H1 (cell line): ENCODE measurements around the gene SLC8A1.

Experiments used
- CTCF ChIP-seq, 3 experiments: IDR thresholded peaks; 1 replicate in 2 of 3; 2 replicates in 1 of 3; pipeline versions ENCODE4 v1.5.1 to v1.6.1; 2011; ENCODE audit warnings: low read length in 3 of 3, mild to moderate bottlenecking in 3 of 3, inconsistent platforms in 2 of 3, low read depth in 1 of 3, moderate library complexity in 1 of 3; ENCODE audit not compliant: insufficient read depth in 1 of 3; ENCODE audit errors: control extremely low read depth in 1 of 3
- EZH2 ChIP-seq: fragments of 200-600 bp; sonication (generic); IDR thresholded peaks from 2 replicates; pipeline ENCODE4 v1.7.1; 2012; ENCODE audit warnings: low read depth, mild to moderate bottlenecking, moderate library complexity, low read length, inconsistent platforms; ENCODE audit not compliant: severe bottlenecking
- HDAC6 ChIP-seq: IDR thresholded peaks from one replicate; pipeline ENCODE4 v1.7.1; 2012; ENCODE audit warnings: low read depth, mild to moderate bottlenecking, inconsistent platforms, low read length, moderate library complexity
- KDM5A ChIP-seq: fragments of 200-600 bp; IDR thresholded peaks from 2 replicates; pipeline ENCODE4 v1.7.1; 2012; ENCODE audit warnings: mild to moderate bottlenecking, low read length, inconsistent platforms, mixed read lengths
- POLR2A ChIP-seq, 2 experiments: IDR thresholded peaks; 1 replicate in 1 of 2; 2 replicates in 1 of 2; pipeline ENCODE4 v1.6.1; 2011; ENCODE audit warnings: low read depth in 2 of 2, low read length in 2 of 2, mild to moderate bottlenecking in 2 of 2; ENCODE audit errors: control extremely low read depth in 1 of 2
- POLR2AphosphoS5 ChIP-seq: IDR thresholded peaks from 2 replicates; pipeline ENCODE4 v1.6.1; 2011; ENCODE audit warnings: low read depth, low read length
- RAD21 ChIP-seq, 2 experiments: IDR thresholded peaks in 1 of 2; conservative IDR thresholded peaks in 1 of 2; 2 replicates each; pipeline ENCODE4 v1.6.1; 2011; ENCODE audit warnings: low read depth in 2 of 2, low read length in 2 of 2, improper control_type of control experiment in 1 of 2, inconsistent platforms in 1 of 2, mild to moderate bottlenecking in 1 of 2, moderate library complexity in 1 of 2
- SUZ12 ChIP-seq: fragments of 200-600 bp; sonication (generic); IDR thresholded peaks from 2 replicates; pipeline ENCODE4 v1.6.1; 2012; ENCODE audit warnings: mild to moderate bottlenecking, inconsistent platforms, low read length, moderate library complexity, mixed read lengths
- TAF7 ChIP-seq: optimal IDR thresholded peaks from 2 replicates; pipeline ENCODE3; 2011; ENCODE audit warnings: low read depth, mild to moderate bottlenecking, inconsistent platforms, low read length, moderate library complexity, borderline replicate concordance
- ZNF274 ChIP-seq: IDR thresholded peaks from 2 replicates; pipeline ENCODE4 v1.7.0; 2012; ENCODE audit warnings: low read length, borderline replicate concordance; ENCODE audit errors: extremely low read depth
- TF ChIP-seq, protein P1 (sequence below): IDR thresholded peaks from 2 replicates; pipeline ENCODE4 v1.6.1; 2011; ENCODE audit warnings: low read depth, mild to moderate bottlenecking, low read length; ENCODE audit not compliant: insufficient read depth
- TF ChIP-seq, protein P2 (sequence below): IDR thresholded peaks from 2 replicates; pipeline ENCODE4 v1.6.1; 2012; ENCODE audit warnings: inconsistent platforms

- TF ChIP-seq CTCF (IDR thresholded peaks at IDR 0.05; ENCODE audit: control extremely low read depth in 1 of 3, insufficient read depth in 1 of 3, low read depth in 1 of 3, low read length in 3 of 3) (no peak), ZNF274 (no peak), HDAC6 (no peak), POLR2AphosphoS5 (no peak), RAD21 (IDR thresholded peaks at IDR 0.05 in 1 of 2, conservative IDR thresholded peaks at IDR 0.05 in 1 of 2; ENCODE audit: low read depth in 2 of 2, low read length in 2 of 2) (no peak), EZH2 (no peak), POLR2A (IDR thresholded peaks at IDR 0.05; ENCODE audit: control extremely low read depth in 1 of 2, low read depth in 2 of 2, low read length in 2 of 2) (no peak), SUZ12 (no peak), KDM5A (no peak), TAF7 (no peak)
- TF ChIP-seq, protein P1, sequence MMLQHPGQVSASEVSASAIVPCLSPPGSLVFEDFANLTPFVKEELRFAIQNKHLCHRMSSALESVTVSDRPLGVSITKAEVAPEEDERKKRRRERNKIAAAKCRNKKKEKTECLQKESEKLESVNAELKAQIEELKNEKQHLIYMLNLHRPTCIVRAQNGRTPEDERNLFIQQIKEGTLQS = no peak
- TF ChIP-seq, protein P2, sequence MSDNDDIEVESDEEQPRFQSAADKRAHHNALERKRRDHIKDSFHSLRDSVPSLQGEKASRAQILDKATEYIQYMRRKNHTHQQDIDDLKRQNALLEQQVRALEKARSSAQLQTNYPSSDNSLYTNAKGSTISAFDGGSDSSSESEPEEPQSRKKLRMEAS = no peak
Observed at GRCh38 chr2:40311026-40311425, 140.9 kb downstream of the SLC8A1 start.
